Nephron progenitor cell (in vitro differentiated cells): ENCODE results near the gene LONRF2.
"Not testable (repeated sequence)": the region's sequence is repeated elsewhere in the genome, so short reads cannot be mapped to it uniquely, and the experiment has no call there.

Source experiments
- DNase-seq: peaks from one replicate; pipeline ENCODE4 v3.0.0; 2021
- H3K27ac Mint-ChIP-seq: 2 replicates; pipeline ENCODE4 v1.8.0; 2021; ENCODE audit warnings: mild to moderate bottlenecking, moderate library complexity, mixed read lengths
- H3K27me3 Mint-ChIP-seq: 2 replicates; pipeline ENCODE4 v1.8.0; 2021; ENCODE audit warnings: mild to moderate bottlenecking, low read depth, mixed read lengths; ENCODE audit not compliant: poor library complexity
- H3K36me3 Mint-ChIP-seq: 2 replicates; pipeline ENCODE4 v1.8.0; 2021; ENCODE audit warnings: low read depth, mixed read lengths
- H3K4me1 Mint-ChIP-seq: 2 replicates; pipeline ENCODE4 v1.8.0; 2021; ENCODE audit warnings: mixed read lengths
- H3K4me3 Mint-ChIP-seq: 2 replicates; pipeline ENCODE4 v1.8.0; 2021; ENCODE audit warnings: mild to moderate bottlenecking, moderate library complexity, mixed read lengths
- H3K9me3 Mint-ChIP-seq: 2 replicates; pipeline ENCODE4 v1.8.0; 2021; ENCODE audit warnings: mild to moderate bottlenecking, moderate library complexity, mixed read lengths
- TF ChIP-seq, protein P1 (sequence below): fragments of 200-600 bp; sonication (generic); IDR thresholded peaks from 2 replicates; pipeline ENCODE4 v1.5.0; 2021; ENCODE audit warnings: antibody characterized with exemption

The LONRF2 gene

DNA sequence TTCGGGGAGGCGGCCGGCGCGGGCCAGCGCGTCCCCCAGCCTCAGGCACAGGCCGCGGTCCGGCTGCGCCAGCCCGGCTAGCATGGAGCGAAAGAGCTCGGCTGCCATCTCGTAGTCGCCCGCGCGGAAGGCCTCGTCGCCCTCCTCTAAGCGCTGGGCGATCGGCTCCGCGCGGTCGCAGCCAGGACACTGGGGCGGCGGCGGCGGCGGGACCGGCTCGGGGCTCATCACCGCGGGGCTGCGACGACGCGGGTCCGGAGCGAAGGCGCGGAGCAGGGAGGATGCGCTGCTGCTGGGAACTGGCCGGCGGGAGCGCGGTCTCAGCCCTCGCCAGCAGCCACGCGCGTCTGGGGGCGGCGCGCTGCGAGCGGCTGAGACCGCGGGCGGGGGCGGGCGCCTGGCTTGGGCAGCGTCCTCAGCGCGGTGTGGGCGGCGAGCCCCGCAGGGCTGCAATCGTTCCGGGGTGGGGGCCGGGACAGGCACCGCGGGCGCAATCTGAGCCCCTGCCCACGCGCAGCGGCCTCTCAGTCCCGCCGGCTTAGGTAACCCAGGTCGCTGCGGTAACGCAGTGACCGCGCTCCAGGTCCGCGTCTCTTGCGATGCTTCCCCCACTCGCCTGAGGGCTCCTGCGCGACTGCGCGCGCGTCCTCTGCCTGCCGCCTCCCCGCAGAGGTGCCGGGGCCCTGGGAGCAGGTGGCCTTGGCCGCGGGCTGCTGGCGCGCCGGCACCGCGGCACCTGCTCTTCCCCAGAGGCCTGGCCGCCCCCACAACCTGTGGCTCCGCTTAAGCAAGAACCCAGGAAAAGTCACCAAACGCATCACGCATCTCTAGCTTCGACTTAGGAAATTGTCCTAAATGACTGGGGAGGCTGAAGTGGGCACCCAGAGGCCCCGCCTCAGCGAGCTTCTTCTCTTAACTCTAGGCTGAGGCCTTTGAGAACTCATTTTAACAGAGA lies at the start of gene LONRF2:
TSS of gene LONRF2 (minus strand) at position 636 of the 955 bp plus-strand sequence. CDS start at position 228, 408 bp downstream.
- no peak within 1 kb of the TSS for H3K27ac Mint-ChIP-seq
- no peaks in the 10 kb centered on the region for H3K4me1 Mint-ChIP-seq
- peaks cover 29% of the 10 kb centered on the region for H3K9me3 Mint-ChIP-seq
- peak; percentile 63 for DNase-seq
- TF ChIP-seq, protein P1, sequence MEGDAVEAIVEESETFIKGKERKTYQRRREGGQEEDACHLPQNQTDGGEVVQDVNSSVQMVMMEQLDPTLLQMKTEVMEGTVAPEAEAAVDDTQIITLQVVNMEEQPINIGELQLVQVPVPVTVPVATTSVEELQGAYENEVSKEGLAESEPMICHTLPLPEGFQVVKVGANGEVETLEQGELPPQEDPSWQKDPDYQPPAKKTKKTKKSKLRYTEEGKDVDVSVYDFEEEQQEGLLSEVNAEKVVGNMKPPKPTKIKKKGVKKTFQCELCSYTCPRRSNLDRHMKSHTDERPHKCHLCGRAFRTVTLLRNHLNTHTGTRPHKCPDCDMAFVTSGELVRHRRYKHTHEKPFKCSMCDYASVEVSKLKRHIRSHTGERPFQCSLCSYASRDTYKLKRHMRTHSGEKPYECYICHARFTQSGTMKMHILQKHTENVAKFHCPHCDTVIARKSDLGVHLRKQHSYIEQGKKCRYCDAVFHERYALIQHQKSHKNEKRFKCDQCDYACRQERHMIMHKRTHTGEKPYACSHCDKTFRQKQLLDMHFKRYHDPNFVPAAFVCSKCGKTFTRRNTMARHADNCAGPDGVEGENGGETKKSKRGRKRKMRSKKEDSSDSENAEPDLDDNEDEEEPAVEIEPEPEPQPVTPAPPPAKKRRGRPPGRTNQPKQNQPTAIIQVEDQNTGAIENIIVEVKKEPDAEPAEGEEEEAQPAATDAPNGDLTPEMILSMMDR = no peak
- H3K4me3 Mint-ChIP-seq = peak within 1 kb of the TSS; percentile 78
- peaks cover 14% of the 10 kb centered on the region for H3K36me3 Mint-ChIP-seq
- peaks cover 81% of the 10 kb centered on the region for H3K27me3 Mint-ChIP-seq

DNA sequence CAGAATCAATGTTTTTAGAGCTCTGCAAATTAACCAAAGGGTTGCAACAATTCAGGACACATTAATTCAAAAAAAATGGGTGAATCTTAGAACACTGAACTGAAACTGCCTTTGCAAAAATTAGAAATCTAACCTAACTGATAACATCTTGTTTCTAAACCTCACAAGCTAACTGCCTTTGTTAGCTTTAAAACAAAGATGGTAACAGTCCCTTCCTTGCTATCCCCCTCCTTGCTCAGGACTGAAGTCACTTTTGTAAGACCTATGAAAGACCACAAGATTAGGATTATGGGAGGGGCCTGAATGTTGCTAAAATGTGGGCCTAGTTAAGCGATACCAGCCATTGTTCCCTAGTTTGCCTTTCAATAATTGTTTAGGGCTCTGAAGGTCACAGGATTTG lies 44.9 kb upstream of the LONRF2 start:
- no peak for DNase-seq
- Mint-ChIP-seq H3K4me1 (no peaks in the 10 kb centered on the region), H3K27me3 (peaks cover 9% of the 10 kb centered on the region), H3K27ac (no peak overlapping the region), H3K4me3 (no peak overlapping the region), H3K9me3 (peaks cover 58% of the 10 kb centered on the region), H3K36me3 (no peaks in the 10 kb centered on the region)
- TF ChIP-seq, protein P1 = no peak

DNA sequence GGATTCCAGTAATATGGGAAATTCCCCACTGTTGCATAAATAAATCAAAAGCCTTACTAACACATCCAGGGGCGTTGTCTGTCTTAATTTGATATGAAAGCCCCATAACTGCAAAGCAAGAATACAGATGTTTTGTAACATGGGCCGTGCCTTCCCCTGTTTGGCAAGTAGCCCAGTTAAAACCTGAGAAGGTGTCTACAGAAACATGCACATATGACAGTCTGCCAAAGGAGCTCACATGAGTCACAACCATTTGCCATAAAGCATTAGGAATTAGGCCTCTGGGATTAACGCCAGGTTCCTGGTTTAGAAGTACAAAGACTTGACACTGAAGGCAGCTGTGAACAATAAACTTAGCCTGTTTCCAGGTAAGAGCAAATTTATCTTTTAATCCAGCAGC lies 43.1 kb upstream of the LONRF2 start:
- no peaks in the 10 kb centered on the region for H3K4me1 Mint-ChIP-seq
- no peak for DNase-seq
- peaks cover 13% of the 10 kb centered on the region for H3K27me3 Mint-ChIP-seq
- H3K36me3 Mint-ChIP-seq = peaks cover 4% of the 10 kb centered on the region
- H3K4me3 Mint-ChIP-seq = no peak overlapping the region
- no peak overlapping the region for H3K27ac Mint-ChIP-seq
- TF ChIP-seq, protein P1 = no peak
- peaks cover 59% of the 10 kb centered on the region for H3K9me3 Mint-ChIP-seq

DNA sequence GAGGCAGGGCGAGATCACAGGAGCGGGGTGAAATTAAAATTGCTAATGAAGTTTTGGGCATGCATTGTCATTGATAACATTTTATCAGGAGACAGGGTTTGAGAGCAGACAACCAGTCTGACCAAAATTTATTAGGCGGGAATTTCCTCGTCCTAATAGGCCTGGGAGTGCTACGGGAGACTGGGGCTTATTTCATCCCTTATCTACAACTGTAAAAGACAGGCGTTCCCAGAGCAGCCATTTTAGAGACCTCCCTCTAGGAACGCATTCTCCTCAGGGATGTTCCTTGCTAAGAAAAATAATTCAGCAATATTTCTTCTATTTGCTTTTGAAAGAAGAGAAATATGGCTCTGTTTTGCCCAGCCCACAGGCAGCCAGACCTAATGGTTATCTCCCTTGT lies 40.0 kb upstream of the LONRF2 start:
- Mint-ChIP-seq H3K9me3 (peaks cover 56% of the 10 kb centered on the region), H3K27me3 (peaks cover 13% of the 10 kb centered on the region)
- not testable (repeated sequence) for H3K27ac Mint-ChIP-seq, H3K4me3 Mint-ChIP-seq, DNase-seq, H3K4me1 Mint-ChIP-seq, H3K36me3 Mint-ChIP-seq

DNA sequence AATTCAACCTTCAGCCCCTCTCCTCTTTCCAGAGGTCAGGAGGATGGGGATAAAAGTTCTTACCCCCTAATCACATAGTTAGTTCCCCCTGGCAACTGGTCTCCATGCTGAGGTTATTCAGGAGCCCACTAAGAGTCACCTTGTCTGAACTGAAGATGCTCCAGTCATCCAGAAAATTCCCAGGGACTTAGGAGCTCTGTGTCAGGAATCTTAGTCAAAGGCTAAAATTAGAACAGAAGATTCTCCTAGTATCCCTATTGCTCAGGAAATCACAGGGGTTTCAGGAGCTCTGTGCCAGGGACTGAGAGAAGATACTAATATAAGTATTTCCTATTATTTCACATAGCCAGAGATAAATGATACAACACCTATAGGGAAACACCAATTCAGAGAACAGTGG lies 37.3 kb upstream of the LONRF2 start:
- no peak overlapping the region for H3K4me3 Mint-ChIP-seq
- TF ChIP-seq, protein P1 = no peak

DNA sequence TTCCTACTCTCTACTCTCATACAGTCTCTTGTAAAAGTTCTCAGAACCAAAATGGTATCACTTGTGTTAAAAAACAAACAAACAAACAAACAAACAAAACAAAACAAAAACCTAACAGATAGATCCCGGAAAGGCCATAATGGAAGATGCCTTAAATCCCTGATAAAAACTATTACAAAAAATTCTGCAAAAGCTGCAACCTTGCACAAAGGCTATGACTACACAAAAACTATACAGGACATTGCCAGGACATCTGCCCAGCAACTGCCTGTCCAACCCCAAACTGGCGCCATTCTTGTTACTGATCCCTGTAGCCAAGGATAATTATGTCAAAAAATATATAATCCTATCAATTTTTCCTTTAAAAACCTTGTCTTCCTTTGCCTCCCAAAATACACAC lies 36.3 kb upstream of the LONRF2 start:
- Mint-ChIP-seq H3K27ac (no peak overlapping the region), H3K9me3 (peaks cover 58% of the 10 kb centered on the region), H3K27me3 (peaks cover 8% of the 10 kb centered on the region), H3K4me3 (no peak overlapping the region), H3K4me1 (no peaks in the 10 kb centered on the region), H3K36me3 (peaks cover 4% of the 10 kb centered on the region)
- DNase-seq = no peak
- TF ChIP-seq, protein P1 = no peak

More for the DNA sequence above, 37.3 kb upstream of the LONRF2 start:
- Mint-ChIP-seq H3K4me1 (no peaks in the 10 kb centered on the region), H3K9me3 (peaks cover 66% of the 10 kb centered on the region), H3K27me3 (peaks cover 13% of the 10 kb centered on the region), H3K36me3 (peaks cover 4% of the 10 kb centered on the region), H3K27ac (no peak overlapping the region)
- no peak for DNase-seq
